Keratinocyte (primary cell): ENCODE data around the gene SUSD6. TPM values are rescaled to one million over a fixed set of nuclear protein-coding genes. Genes with fewer than 3 reads are reported as not detected.

Experiments
- DNase-seq: peaks from one replicate; pipeline ENCODE4 v3.0.0-alpha.2; 2011; ENCODE audit warnings: low read depth, missing footprints, low spot score
- FAIRE-seq: peaks from 2 replicates; lab custom pipeline; 2011; peaks lifted over from hg19 to GRCh38; lab: Jason Lieb, UNC
- H2AFZ ChIP-seq: 2 replicates; pipeline ENCODE4 v1.6.0; 2012; ENCODE audit warnings: low read length, control low read depth, inconsistent platforms; ENCODE audit not compliant: control insufficient read depth
- H3K27ac ChIP-seq: 2 replicates; pipeline ENCODE4 v1.5.1; 2011; ENCODE audit warnings: low read length; ENCODE audit not compliant: control insufficient read depth, insufficient read depth
- H3K27me3 ChIP-seq: 3 replicates; pipeline ENCODE4 v1.6.0; 2011; ENCODE audit warnings: low read length; ENCODE audit not compliant: control insufficient read depth, insufficient read depth; ENCODE audit errors: extremely low read depth
- H3K36me3 ChIP-seq, 2 experiments: 2 replicates in 1 of 2; 3 replicates in 1 of 2; pipeline ENCODE4 v1.5.1; 2011; ENCODE audit warnings: low read length in 2 of 2, mild to moderate bottlenecking in 1 of 2; ENCODE audit not compliant: control insufficient read depth in 2 of 2, insufficient read depth in 2 of 2; ENCODE audit errors: extremely low read depth in 1 of 2
- H3K4me1 ChIP-seq: 3 replicates; pipeline ENCODE4 v1.5.1; 2011; ENCODE audit warnings: low read length; ENCODE audit not compliant: control insufficient read depth, insufficient read depth; ENCODE audit errors: extremely low read depth
- H3K4me2 ChIP-seq: 3 replicates; pipeline ENCODE4 v1.6.0; 2011; ENCODE audit warnings: low read depth, low read length; ENCODE audit not compliant: control insufficient read depth, insufficient read depth; ENCODE audit errors: extremely low read depth
- H3K4me3 ChIP-seq, 3 experiments: fragments of 200-600 bp in 1 of 3; sonication (generic) in 1 of 3; 2 replicates in 2 of 3; 3 replicates in 1 of 3; pipeline ENCODE4 v1.5.1; 2011 to 2016; ENCODE audit warnings: low read length in 3 of 3, mild to moderate bottlenecking in 3 of 3, control low read depth in 2 of 3, inconsistent platforms in 1 of 3, low read depth in 1 of 3, mixed read lengths in 1 of 3, mixed run types in 1 of 3, moderate library complexity in 1 of 3; ENCODE audit not compliant: control insufficient read depth in 2 of 3, insufficient read depth in 2 of 3; ENCODE audit errors: extremely low read depth in 1 of 3
- H3K79me2 ChIP-seq: 2 replicates; pipeline ENCODE4 v1.6.0; 2012; ENCODE audit warnings: low read length; ENCODE audit not compliant: control insufficient read depth, insufficient read depth
- H3K9ac ChIP-seq: 3 replicates; pipeline ENCODE4 v1.6.0; 2011; ENCODE audit warnings: low read length; ENCODE audit not compliant: control insufficient read depth, insufficient read depth; ENCODE audit errors: extremely low read depth
- H3K9me1 ChIP-seq: 3 replicates; pipeline ENCODE4 v1.6.0; 2011; ENCODE audit warnings: low read length; ENCODE audit not compliant: control insufficient read depth, insufficient read depth; ENCODE audit errors: extremely low read depth
- H3K9me3 ChIP-seq: 2 replicates; pipeline ENCODE4 v1.5.1; 2012; ENCODE audit warnings: low read depth, low read length; ENCODE audit not compliant: control insufficient read depth
- H4K20me1 ChIP-seq: 3 replicates; pipeline ENCODE4 v1.6.0; 2011; ENCODE audit warnings: low read length; ENCODE audit not compliant: control insufficient read depth, insufficient read depth; ENCODE audit errors: extremely low read depth
- CTCF ChIP-seq, 3 experiments: IDR thresholded peaks in 1 of 3; conservative IDR thresholded peaks in 1 of 3; optimal IDR thresholded peaks in 1 of 3; 2 replicates in 2 of 3; 3 replicates in 1 of 3; pipeline versions ENCODE3 to v1.5.1; 2011; ENCODE audit warnings: low read length in 3 of 3, mild to moderate bottlenecking in 3 of 3, moderate library complexity in 2 of 3, control low read depth in 1 of 3, inconsistent platforms in 1 of 3; ENCODE audit not compliant: insufficient read depth in 2 of 3; ENCODE audit errors: extremely low read depth in 1 of 3
- EZH2 ChIP-seq: IDR thresholded peaks from one replicate; pipeline ENCODE4 v1.6.1; 2012; ENCODE audit warnings: inconsistent platforms, mild to moderate bottlenecking, low read length, moderate library complexity
- dilution Hi-C: fragments of 300-500 bp; cut with MboI; formaldehyde crosslinking; loops from one replicate; pipeline ENCODE4 v1.7.0; 2020; ENCODE audit warnings: low sequenced_read_pairs; ENCODE audit not compliant: extremely low pct_ligation_motif_present
- polyA plus RNA-seq, 5 experiments: library from polyadenylated mRNA; depleted of rRNA in 3 of 5; stranded (reverse) in 3 of 5; stranded (forward) in 1 of 5; unstranded in 1 of 5; fragments of >200 nt; gene quantifications; 1 replicate in 1 of 5; 2 replicates in 3 of 5; 3 replicates in 1 of 5; pipeline versions ENCODE4 v1.2.1 to v1.2.3, GENCODE V29; 2011 to 2012; ENCODE audit warnings: missing spikeins in 2 of 5, low read depth in 1 of 5, low replicate concordance in 1 of 5

SUSD6 gene
- polyA plus RNA-seq, 1 donor (not counting 4 experiments of a cell fraction or from before 2014, with no cell fraction given) = 10.5 TPM

- no peak for FAIRE-seq
- no peak for TF ChIP-seq CTCF (optimal IDR thresholded peaks at IDR 0.05 in 1 of 3, IDR thresholded peaks at IDR 0.05 in 1 of 3, conservative IDR thresholded peaks at IDR 0.05 in 1 of 3; ENCODE audit: extremely low read depth in 1 of 3, insufficient read depth in 2 of 3, low read length in 3 of 3)
- TF ChIP-seq EZH2 = no peak
These were observed 31.9 kb upstream of the SUSD6 start for GRCh38 chr14:69579476-69579875.

GRCh38 chr14:69580009-69580577 lies 31.3 kb upstream of the SUSD6 start:
- Histone ChIP-seq H3K27me3 (peaks cover 13% of the 10 kb centered on the region), H3K4me3 (no peak overlapping the region), H3K9me3 (no peaks in the 10 kb centered on the region), H3K36me3 (no peaks in the 10 kb centered on the region), H3K9me1 (no peaks in the 10 kb centered on the region), H3K27ac (no peak overlapping the region), H4K20me1 (no peaks in the 10 kb centered on the region), H3K4me2 (no peak overlapping the region), H3K4me1 (no peaks in the 10 kb centered on the region), H3K9ac (no peak overlapping the region), H3K79me2 (no peaks in the 10 kb centered on the region), H2AFZ (no peak overlapping the region)
- TF ChIP-seq EZH2 (no peak), CTCF (optimal IDR thresholded peaks at IDR 0.05 in 1 of 3, IDR thresholded peaks at IDR 0.05 in 1 of 3, conservative IDR thresholded peaks at IDR 0.05 in 1 of 3; ENCODE audit: extremely low read depth in 1 of 3, insufficient read depth in 2 of 3, low read length in 3 of 3) (peak; percentile 59 to 68 (median 62))
- dilution Hi-C loops = no loop called here
- FAIRE-seq (no peak), DNase-seq (no peak)

More at GRCh38 chr14:69579476-69579875, 31.9 kb upstream of the SUSD6 start:
- Histone ChIP-seq H3K9me3 (no peaks in the 10 kb centered on the region), H3K79me2 (no peaks in the 10 kb centered on the region), H2AFZ (no peak overlapping the region), H4K20me1 (no peaks in the 10 kb centered on the region), H3K4me2 (no peak overlapping the region), H3K27me3 (peaks cover 15% of the 10 kb centered on the region), H3K36me3 (no peaks in the 10 kb centered on the region), H3K4me1 (peaks cover 2% of the 10 kb centered on the region), H3K27ac (no peak overlapping the region), H3K9ac (no peak overlapping the region), H3K9me1 (no peaks in the 10 kb centered on the region), H3K4me3 (no peak overlapping the region)
- dilution Hi-C loops = no loop called here
- no peak for DNase-seq
